H1 (cell line): ENCODE data around the gene R3HDM1. TPM values are rescaled to one million over a fixed set of nuclear protein-coding genes. Genes with fewer than 3 reads are reported as not detected.

Experiments used
- CTCF ChIA-PET: fragments of 300-600 bp; sonication (Branson Sonifier 250); formaldehyde crosslinking; loops from one replicate; lab custom pipeline; 2021; ENCODE audit not compliant: partially characterized antibody; lab: Charles Lee
- POLR2A ChIA-PET: fragments of 300-600 bp; sonication (Branson Sonifier 250); formaldehyde crosslinking; loops from one replicate; lab custom pipeline; 2021; ENCODE audit warnings: inconsistent platforms; ENCODE audit not compliant: partially characterized antibody; lab: Charles Lee
- DNase-seq, 2 experiments: peaks; one replicate each; pipeline versions ENCODE4 v3.0.0 to v3.0.0-alpha.2; 2010 to 2022; ENCODE audit warnings: low spot score in 2 of 2, low read depth in 1 of 2, mixed read lengths in 1 of 2
- FAIRE-seq: peaks from 2 replicates; lab custom pipeline; 2011; peaks lifted over from hg19 to GRCh38; lab: Jason Lieb, UNC
- H2AFZ ChIP-seq: 2 replicates; pipeline ENCODE4 v1.8.1; 2012; ENCODE audit warnings: low read length, inconsistent platforms
- H2AK5ac ChIP-seq: 2 replicates; pipeline ENCODE4 v1.6.1; 2013; ENCODE audit warnings: low read depth, low read length
- H2BK120ac ChIP-seq: replicated peaks from 2 replicates; pipeline ENCODE3; 2013; ENCODE audit warnings: low read depth, low read length, inconsistent platforms
- H2BK12ac ChIP-seq: 2 replicates; pipeline ENCODE4 v1.6.1; 2013; ENCODE audit warnings: low read depth, low read length
- H2BK15ac ChIP-seq: 2 replicates; pipeline ENCODE4 v1.6.1; 2013; ENCODE audit warnings: low read length
- H2BK20ac ChIP-seq: 2 replicates; pipeline ENCODE4 v1.6.1; 2013; ENCODE audit warnings: low read length
- H2BK5ac ChIP-seq: 2 replicates; pipeline ENCODE4 v1.6.1; 2013; ENCODE audit warnings: low read depth, low read length
- H3K14ac ChIP-seq: 2 replicates; pipeline ENCODE4 v1.6.1; 2013; ENCODE audit warnings: inconsistent platforms; ENCODE audit not compliant: insufficient read length
- H3K18ac ChIP-seq: 2 replicates; pipeline ENCODE4 v1.6.1; 2013; ENCODE audit warnings: low read length; ENCODE audit errors: extremely low read depth
- H3K23ac ChIP-seq: 2 replicates; pipeline ENCODE4 v1.6.1; 2013; ENCODE audit warnings: inconsistent platforms; ENCODE audit not compliant: insufficient read length
- H3K23me2 ChIP-seq: 2 replicates; pipeline ENCODE4 v1.6.1; 2013; ENCODE audit warnings: low read depth, low read length
- H3K27ac ChIP-seq: 2 replicates; pipeline ENCODE4 v1.6.1; 2011; ENCODE audit warnings: low read depth, low read length, inconsistent platforms
- H3K27me3 ChIP-seq, 4 experiments: replicated peaks in 1 of 4; 1 replicate in 1 of 4; 2 replicates in 3 of 4; pipeline versions ENCODE4 v1.6.1 to v1.8.1; 2011 to 2013; ENCODE audit warnings: low read length in 3 of 4, mild to moderate bottlenecking in 3 of 4, inconsistent platforms in 2 of 4, mixed read lengths in 2 of 4, moderate library complexity in 1 of 4; ENCODE audit not compliant: control insufficient read depth in 3 of 4, insufficient read depth in 3 of 4; ENCODE audit errors: extremely low read depth in 1 of 4
- H3K36me3 ChIP-seq, 4 experiments: 2 replicates each; pipeline versions ENCODE4 v1.6.1 to v1.8.1; 2011 to 2013; ENCODE audit warnings: mild to moderate bottlenecking in 4 of 4, low read length in 3 of 4, moderate library complexity in 2 of 4, control low read depth in 1 of 4, inconsistent platforms in 1 of 4; ENCODE audit not compliant: insufficient read depth in 4 of 4, control insufficient read depth in 2 of 4
- H3K4ac ChIP-seq: replicated peaks from 2 replicates; pipeline ENCODE3; 2013; ENCODE audit warnings: low read length, low read depth, mixed read lengths, inconsistent platforms; ENCODE audit not compliant: insufficient read length
- H3K4me1 ChIP-seq, 4 experiments: replicated peaks in 1 of 4; 1 replicate in 1 of 4; 2 replicates in 3 of 4; pipeline versions ENCODE4 v1.6.1 to v1.8.1; 2011 to 2013; ENCODE audit warnings: low read length in 3 of 4, inconsistent platforms in 2 of 4, mixed read lengths in 1 of 4; ENCODE audit not compliant: insufficient read depth in 4 of 4, control insufficient read depth in 3 of 4
- H3K4me2 ChIP-seq, 2 experiments: 2 replicates each; pipeline versions ENCODE4 v1.6.1 to v1.8.1; 2011 to 2013; ENCODE audit warnings: low read depth in 2 of 2, low read length in 2 of 2, control low read depth in 1 of 2, inconsistent platforms in 1 of 2, mild to moderate bottlenecking in 1 of 2; ENCODE audit not compliant: insufficient read depth in 1 of 2
- H3K4me3 ChIP-seq, 4 experiments: fragments of 200-600, 300-600 bp in 1 of 4; sonication (generic), shearing (Covaris generic), sonication (Bioruptor Twin) in 1 of 4; 2 replicates each; pipeline versions ENCODE4 v1.5.1 to v1.8.1; 2011 to 2016; ENCODE audit warnings: low read length in 4 of 4, low read depth in 3 of 4, control low read depth in 2 of 4, inconsistent platforms in 2 of 4, mild to moderate bottlenecking in 2 of 4, mixed read lengths in 1 of 4, moderate library complexity in 1 of 4; ENCODE audit not compliant: insufficient read depth in 2 of 4; ENCODE audit errors: extremely low read depth in 1 of 4
- H3K56ac ChIP-seq: replicated peaks from 2 replicates; pipeline ENCODE3; 2013; ENCODE audit warnings: low read depth, mild to moderate bottlenecking, mixed read lengths, low read length, inconsistent platforms; ENCODE audit not compliant: insufficient read length
- H3K79me1 ChIP-seq: 2 replicates; pipeline ENCODE4 v1.6.1; 2013; ENCODE audit warnings: low read depth, low read length, control low read depth
- H3K79me2 ChIP-seq, 2 experiments: 2 replicates each; pipeline versions ENCODE4 v1.6.1 to v1.8.1; 2012 to 2013; ENCODE audit warnings: low read length in 2 of 2, mild to moderate bottlenecking in 2 of 2, inconsistent platforms in 1 of 2; ENCODE audit not compliant: insufficient read depth in 2 of 2, control insufficient read depth in 1 of 2
- H3K9ac ChIP-seq, 4 experiments: replicated peaks in 1 of 4; 1 replicate in 1 of 4; 2 replicates in 3 of 4; pipeline versions ENCODE4 v1.6.1 to v1.8.1; 2011 to 2013; ENCODE audit warnings: low read depth in 3 of 4, low read length in 3 of 4, control low read depth in 2 of 4, mild to moderate bottlenecking in 2 of 4, moderate library complexity in 2 of 4, inconsistent platforms in 1 of 4; ENCODE audit errors: extremely low read depth in 1 of 4
- H3K9me3 ChIP-seq, 2 experiments: 2 replicates each; pipeline versions ENCODE4 v1.6.1 to v1.8.1; 2012 to 2013; ENCODE audit warnings: mild to moderate bottlenecking in 2 of 2, moderate library complexity in 2 of 2, control low read depth in 1 of 2, inconsistent platforms in 1 of 2, low read depth in 1 of 2, low read length in 1 of 2, mixed read lengths in 1 of 2; ENCODE audit not compliant: insufficient read depth in 2 of 2
- H4K20me1 ChIP-seq, 2 experiments: replicated peaks in 1 of 2; 2 replicates each; pipeline versions ENCODE3 to v1.8.1; 2011 to 2013; ENCODE audit warnings: inconsistent platforms in 2 of 2, low read length in 2 of 2, mild to moderate bottlenecking in 1 of 2; ENCODE audit not compliant: insufficient read depth in 2 of 2, control insufficient read depth in 1 of 2
- H4K5ac ChIP-seq: 2 replicates; pipeline ENCODE4 v1.6.1; 2013; ENCODE audit warnings: low read length, low read depth, mixed read lengths, inconsistent platforms; ENCODE audit not compliant: insufficient read length
- H4K8ac ChIP-seq: 2 replicates; pipeline ENCODE4 v1.8.0; 2013; ENCODE audit warnings: mild to moderate bottlenecking, moderate library complexity, low read length, inconsistent platforms; ENCODE audit not compliant: insufficient read depth; ENCODE audit errors: extremely low read depth
- H4K91ac ChIP-seq: replicated peaks from 2 replicates; pipeline ENCODE3; 2013; ENCODE audit warnings: low read length, mixed read lengths, inconsistent platforms; ENCODE audit not compliant: insufficient read length
- WGBS, 2 experiments: shearing (Covaris generic) in 1 of 2; methylation state at CpG; one replicate each; pipeline versions ENCODE4 v1.1.6 to v1.1.7; 2013 to 2015; ENCODE audit warnings: low lambda C conversion rate in 2 of 2, mixed read lengths in 2 of 2, inconsistent platforms in 1 of 2, low coverage in 1 of 2, missing lambda C conversion rate in 1 of 2; ENCODE audit not compliant: insufficient replicate concordance in 2 of 2, insufficient coverage in 1 of 2, insufficient read length in 1 of 2; ENCODE audit errors: extremely low coverage in 1 of 2, missing lambda C conversion rate in 1 of 2; 5-methylcytosine and 5-hydroxymethylcytosine counted together
- polyA plus RNA-seq, 7 experiments: library from polyadenylated mRNA; depleted of rRNA in 3 of 7; stranded (reverse) in 5 of 7; unstranded in 2 of 7; fragments of >200 nt in 5 of 7; fragments of 200-250 nt in 2 of 7; gene quantifications; 1 replicate in 5 of 7; 2 replicates in 1 of 7; 4 replicates in 1 of 7; pipeline versions ENCODE4 v1.2.1 to v1.2.3, GENCODE V29; 2011 to 2013; ENCODE audit warnings: missing spikeins in 2 of 7, mixed read lengths in 2 of 7
- total RNA-seq: library from RNA; stranded (reverse); fragmentation: NEBNext Ultra II Directional; extraction: Animal tissue kit (Norgen Biotek cat#: 25700); gene quantifications from 2 replicates; pipeline ENCODE4 v1.2.1, GENCODE V29; 2021
- TF ChIP-seq, protein P1 (sequence below): IDR thresholded peaks from 2 replicates; pipeline ENCODE4 v1.6.1; 2012; ENCODE audit warnings: inconsistent platforms

R3HDM1 gene
- total and polyA plus RNA-seq, 2 of the 8 experiments (the other 6 are each of a cell fraction or from before 2014, with no cell fraction given): 77.7 to 120 TPM

DNA sequence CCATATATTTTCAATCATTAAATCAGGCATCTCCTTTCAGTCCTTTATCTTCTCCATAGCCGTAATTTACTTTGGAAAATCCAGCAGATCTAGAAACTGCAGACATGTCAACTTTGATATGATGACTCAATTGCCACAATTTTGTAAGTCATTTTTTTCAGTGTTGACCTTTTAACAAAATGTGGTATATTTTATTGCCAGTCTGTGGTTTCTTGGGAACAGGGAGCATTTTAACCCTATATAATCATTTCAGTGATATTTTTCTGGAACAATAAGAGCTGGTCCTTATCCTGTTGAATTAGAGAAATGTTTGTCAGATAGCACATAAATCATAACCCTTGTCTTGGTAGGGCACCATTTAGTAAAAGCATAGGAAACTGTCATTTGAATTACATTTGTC lies 119.4 kb downstream of the R3HDM1 start:
- Histone ChIP-seq H2BK12ac (no peak overlapping the region), H4K20me1 (no peaks in the 10 kb centered on the region), H2BK20ac (no peak overlapping the region), H3K14ac (no peak overlapping the region), H2AK5ac (no peak overlapping the region), H4K5ac (no peak overlapping the region), H3K9ac (no peak overlapping the region), H2BK15ac (no peak overlapping the region), H3K4me1 (no peaks in the 10 kb centered on the region), H3K4me3 (no peak overlapping the region), H2BK5ac (no peak overlapping the region), H3K4me2 (no peak overlapping the region), H3K27me3 (no peaks in the 10 kb centered on the region), H3K79me2 (no peaks in the 10 kb centered on the region), H4K91ac (no peak overlapping the region), H4K8ac (no peak overlapping the region), H3K18ac (no peak overlapping the region), H3K36me3 (peaks cover 0 to 42% (median 12%) of the 10 kb centered on the region in 4 experiments; a peak in 5 of 8 replicates), H2BK120ac (no peak overlapping the region), H3K56ac (no peak overlapping the region), H3K79me1 (no peaks in the 10 kb centered on the region), H2AFZ (no peak overlapping the region), H3K23me2 (no peaks in the 10 kb centered on the region; the same call in 1 of the 2 replicates), H3K27ac (no peak overlapping the region), H3K4ac (no peak overlapping the region), H3K9me3 (no peaks in the 10 kb centered on the region), H3K23ac (no peak overlapping the region)
- WGBS, 2 experiments: 94% methylated on average over 1 of the region's 1 CpG; no CpG with 5 or more reads in 1 of the 2 experiments
- TF ChIP-seq, protein P1, sequence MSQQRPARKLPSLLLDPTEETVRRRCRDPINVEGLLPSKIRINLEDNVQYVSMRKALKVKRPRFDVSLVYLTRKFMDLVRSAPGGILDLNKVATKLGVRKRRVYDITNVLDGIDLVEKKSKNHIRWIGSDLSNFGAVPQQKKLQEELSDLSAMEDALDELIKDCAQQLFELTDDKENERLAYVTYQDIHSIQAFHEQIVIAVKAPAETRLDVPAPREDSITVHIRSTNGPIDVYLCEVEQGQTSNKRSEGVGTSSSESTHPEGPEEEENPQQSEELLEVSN: no peak
- FAIRE-seq (no peak), DNase-seq (no peak)
- CTCF ChIA-PET: no interaction called here
- POLR2A ChIA-PET: no interaction called here
